Activated naive CD4-positive, alpha-beta T cell treated with anti-CD3 and anti-CD28 coated beads, Interleukin-2, amount 50 U/mL, for 24 hours (primary cell): ENCODE data around the gene TSGA10IP.

Experiments used
- H3K27ac Mint-ChIP-seq: one replicate; pipeline ENCODE4 v1.8.0; 2021; ENCODE audit warnings: mild to moderate bottlenecking, mixed read lengths
- H3K27me3 Mint-ChIP-seq: one replicate; pipeline ENCODE4 v1.8.0; 2021; ENCODE audit warnings: mixed read lengths
- H3K36me3 Mint-ChIP-seq: one replicate; pipeline ENCODE4 v1.8.0; 2021; ENCODE audit warnings: mixed read lengths
- H3K4me1 Mint-ChIP-seq: one replicate; pipeline ENCODE4 v1.8.0; 2021; ENCODE audit warnings: mixed read lengths
- H3K4me3 Mint-ChIP-seq: one replicate; pipeline ENCODE4 v1.8.0; 2021; ENCODE audit warnings: mild to moderate bottlenecking, mixed read lengths
- H3K9me3 Mint-ChIP-seq: one replicate; pipeline ENCODE4 v1.8.0; 2021; ENCODE audit warnings: mixed read lengths

TSGA10IP gene

GRCh38 chr11:65953471-65953870 is 8.2 kb downstream of the TSGA10IP start:
- Mint-ChIP-seq H3K36me3 (no peaks in the 10 kb centered on the region), H3K27me3 (no peaks in the 10 kb centered on the region), H3K27ac (no peak overlapping the region), H3K4me3 (no peak overlapping the region), H3K4me1 (peaks cover 20% of the 10 kb centered on the region), H3K9me3 (no peaks in the 10 kb centered on the region)

GRCh38 chr11:65954771-65955170 is 9.5 kb downstream of the TSGA10IP start:
- no peak overlapping the region for H3K4me3 Mint-ChIP-seq
- no peaks in the 10 kb centered on the region for H3K36me3 Mint-ChIP-seq
- no peaks in the 10 kb centered on the region for H3K27me3 Mint-ChIP-seq
- H3K9me3 Mint-ChIP-seq = no peaks in the 10 kb centered on the region
- peaks cover 21% of the 10 kb centered on the region for H3K4me1 Mint-ChIP-seq
- H3K27ac Mint-ChIP-seq = no peak overlapping the region

GRCh38 chr11:65958291-65958690 is 13.0 kb downstream of the TSGA10IP start:
- Mint-ChIP-seq H3K27ac (peak overlapping the region; percentile 70), H3K9me3 (no peaks in the 10 kb centered on the region), H3K36me3 (peaks cover 13% of the 10 kb centered on the region), H3K4me1 (peaks cover 43% of the 10 kb centered on the region), H3K4me3 (peak overlapping the region; percentile 47), H3K27me3 (no peaks in the 10 kb centered on the region)

- peaks cover 49% of the 10 kb centered on the region for H3K4me1 Mint-ChIP-seq
These were observed 13.6 kb downstream of the TSGA10IP start for GRCh38 chr11:65958774-65959420.

GRCh38 chr11:65960824-65961266 is 15.6 kb downstream of the TSGA10IP start:
- Mint-ChIP-seq H3K27me3 (no peaks in the 10 kb centered on the region), H3K36me3 (peaks cover 16% of the 10 kb centered on the region), H3K4me1 (peaks cover 54% of the 10 kb centered on the region), H3K27ac (peak overlapping the region; percentile 99), H3K9me3 (no peaks in the 10 kb centered on the region), H3K4me3 (peak overlapping the region; percentile 94)

More at GRCh38 chr11:65958774-65959420, 13.6 kb downstream of the TSGA10IP start:
- H3K9me3 Mint-ChIP-seq = no peaks in the 10 kb centered on the region
- no peak overlapping the region for H3K27ac Mint-ChIP-seq
- no peaks in the 10 kb centered on the region for H3K27me3 Mint-ChIP-seq
- H3K4me3 Mint-ChIP-seq = peak overlapping the region; percentile 11
- H3K36me3 Mint-ChIP-seq = peaks cover 13% of the 10 kb centered on the region

GRCh38 chr11:65961267-65962140 is 16.2 kb downstream of the TSGA10IP start, which contains the start of gene SART1:
TSS of gene SART1 (plus strand) at chr11:65961734. CDS start at chr11:65961781, 47 bp downstream.
- Mint-ChIP-seq H3K4me3 (peak within 1 kb of the TSS; percentile 94), H3K27me3 (no peaks in the 10 kb centered on the region), H3K27ac (peak within 1 kb of the TSS; percentile 99), H3K36me3 (peaks cover 17% of the 10 kb centered on the region), H3K4me1 (peaks cover 53% of the 10 kb centered on the region), H3K9me3 (no peaks in the 10 kb centered on the region)

GRCh38 chr11:65962141-65962564 is 16.9 kb downstream of the TSGA10IP start:
- peak overlapping the region; percentile 90 for H3K27ac Mint-ChIP-seq
- peak overlapping the region; percentile 94 for H3K4me3 Mint-ChIP-seq
- peaks cover 17% of the 10 kb centered on the region for H3K36me3 Mint-ChIP-seq
- no peaks in the 10 kb centered on the region for H3K9me3 Mint-ChIP-seq
- no peaks in the 10 kb centered on the region for H3K27me3 Mint-ChIP-seq
- peaks cover 46% of the 10 kb centered on the region for H3K4me1 Mint-ChIP-seq

- Mint-ChIP-seq H3K27me3 (no peaks in the 10 kb centered on the region), H3K9me3 (no peaks in the 10 kb centered on the region), H3K36me3 (peaks cover 22% of the 10 kb centered on the region), H3K4me1 (peaks cover 39% of the 10 kb centered on the region), H3K27ac (no peak overlapping the region), H3K4me3 (no peak overlapping the region)
These were observed 19.6 kb downstream of the TSGA10IP start for GRCh38 chr11:65964906-65965305.

- peaks cover 22% of the 10 kb centered on the region for H3K36me3 Mint-ChIP-seq
- H3K4me1 Mint-ChIP-seq = peaks cover 41% of the 10 kb centered on the region
- no peaks in the 10 kb centered on the region for H3K9me3 Mint-ChIP-seq
- H3K4me3 Mint-ChIP-seq = no peak overlapping the region
- H3K27me3 Mint-ChIP-seq = no peaks in the 10 kb centered on the region
- no peak overlapping the region for H3K27ac Mint-ChIP-seq
These were observed 20.9 kb downstream of the TSGA10IP start for GRCh38 chr11:65965986-65966762.

GRCh38 chr11:65967329-65967934 is 22.2 kb downstream of the TSGA10IP start:
- H3K27me3 Mint-ChIP-seq = no peaks in the 10 kb centered on the region
- no peak overlapping the region for H3K4me3 Mint-ChIP-seq
- peaks cover 22% of the 10 kb centered on the region for H3K36me3 Mint-ChIP-seq
- H3K27ac Mint-ChIP-seq = no peak overlapping the region
- peaks cover 38% of the 10 kb centered on the region for H3K4me1 Mint-ChIP-seq
- H3K9me3 Mint-ChIP-seq = no peaks in the 10 kb centered on the region

GRCh38 chr11:65968600-65969482 is 23.6 kb downstream of the TSGA10IP start:
- H3K27me3 Mint-ChIP-seq = no peaks in the 10 kb centered on the region
- peaks cover 24% of the 10 kb centered on the region for H3K4me1 Mint-ChIP-seq
- H3K9me3 Mint-ChIP-seq = no peaks in the 10 kb centered on the region
- H3K36me3 Mint-ChIP-seq = peaks cover 17% of the 10 kb centered on the region
- H3K27ac Mint-ChIP-seq = peak overlapping the region; percentile 41
- no peak overlapping the region for H3K4me3 Mint-ChIP-seq

GRCh38 chr11:65972116-65972515 is 26.8 kb downstream of the TSGA10IP start:
- Mint-ChIP-seq H3K4me3 (no peak overlapping the region), H3K9me3 (no peaks in the 10 kb centered on the region), H3K27ac (peak overlapping the region; percentile 52), H3K36me3 (peaks cover 15% of the 10 kb centered on the region), H3K4me1 (peaks cover 25% of the 10 kb centered on the region), H3K27me3 (no peaks in the 10 kb centered on the region)

- peaks cover 10% of the 10 kb centered on the region for H3K36me3 Mint-ChIP-seq
- H3K27me3 Mint-ChIP-seq = no peaks in the 10 kb centered on the region
- no peaks in the 10 kb centered on the region for H3K9me3 Mint-ChIP-seq
- peak overlapping the region; percentile 68 for H3K27ac Mint-ChIP-seq
- H3K4me3 Mint-ChIP-seq = no peak overlapping the region
- H3K4me1 Mint-ChIP-seq = peaks cover 19% of the 10 kb centered on the region
These were observed 28.3 kb downstream of the TSGA10IP start for GRCh38 chr11:65973439-65974110.

- Mint-ChIP-seq H3K9me3 (no peaks in the 10 kb centered on the region), H3K27ac (peak overlapping the region; percentile 68), H3K4me1 (peaks cover 13% of the 10 kb centered on the region), H3K27me3 (no peaks in the 10 kb centered on the region), H3K36me3 (peaks cover 10% of the 10 kb centered on the region), H3K4me3 (no peak overlapping the region)
These were observed 30.5 kb downstream of the TSGA10IP start for GRCh38 chr11:65975771-65976170.
